COLO829 (cell line): ENCODE data around the gene ZNF618.

Experiments used
- DNase-seq: peaks from one replicate; pipeline ENCODE4 v3.0.0; 2012; ENCODE audit warnings: low spot score

The ZNF618 gene

GRCh38 chr9:114025196-114025753 lies 149.2 kb downstream of the ZNF618 start:
- no peak for DNase-seq

DNA sequence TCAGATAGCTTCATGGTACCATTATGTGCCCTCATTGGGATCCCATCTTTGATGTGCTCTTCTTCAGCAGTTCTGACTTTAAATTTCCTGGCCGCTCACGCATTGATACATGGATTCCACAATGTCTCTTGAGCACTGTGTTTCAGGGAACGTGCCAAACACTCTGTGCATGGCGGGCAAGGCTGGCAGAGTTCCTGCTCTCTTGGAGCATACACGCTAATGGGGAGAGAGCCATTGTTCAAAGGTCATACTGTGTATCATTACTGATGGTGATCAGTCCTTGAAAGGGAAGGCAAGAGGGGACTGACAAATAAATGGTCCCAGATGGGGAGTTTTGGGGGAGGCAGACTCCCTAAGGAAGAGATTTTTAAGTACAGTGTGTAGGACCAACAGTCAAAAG lies 149.7 kb downstream of the ZNF618 start:
- DNase-seq = no peak

DNA sequence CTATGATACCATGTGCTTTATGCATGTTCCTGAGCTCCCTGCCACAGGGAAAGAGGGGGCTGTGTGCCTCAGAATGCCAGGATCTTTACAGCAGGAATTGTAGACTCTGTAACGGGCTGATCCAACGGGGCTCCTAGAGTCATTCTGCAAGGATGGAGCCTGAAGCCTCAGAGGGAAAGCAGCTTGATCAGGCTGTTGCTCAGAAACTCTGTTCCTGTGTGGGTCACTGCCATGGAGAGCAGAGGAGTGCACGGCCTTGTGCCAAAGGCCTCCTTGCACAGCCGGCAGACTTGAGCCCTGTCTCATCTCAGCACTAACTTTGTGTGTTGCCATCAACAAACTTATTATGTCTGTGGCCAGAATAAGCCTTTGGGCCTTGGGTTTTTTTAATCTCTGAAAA lies 150.2 kb downstream of the ZNF618 start:
- no peak for DNase-seq

GRCh38 chr9:114027159-114027862 lies 151.2 kb downstream of the ZNF618 start:
- DNase-seq = no peak

GRCh38 chr9:114027863-114028465 lies 151.9 kb downstream of the ZNF618 start:
- no peak for DNase-seq

DNA sequence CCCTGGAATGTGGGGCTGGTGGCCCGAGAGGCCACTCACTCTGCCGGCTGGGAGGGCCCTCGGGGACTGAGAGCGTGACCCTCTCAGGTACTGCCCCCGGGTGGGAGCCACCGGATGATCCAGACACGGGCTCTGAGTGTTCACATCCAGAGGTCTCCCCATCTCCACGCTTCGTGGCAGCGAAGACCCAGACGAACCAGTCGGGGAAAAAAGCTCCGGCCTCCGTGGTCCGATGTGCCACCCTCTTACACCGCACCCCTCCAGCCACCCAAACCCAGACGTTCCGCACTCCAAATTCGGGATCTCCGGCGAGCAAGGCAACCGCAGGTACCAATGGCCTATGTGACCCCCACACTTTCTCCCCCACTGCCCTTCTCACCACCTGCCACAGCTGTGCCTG lies 152.5 kb downstream of the ZNF618 start:
- no peak for DNase-seq

GRCh38 chr9:114029311-114030170 lies 153.4 kb downstream of the ZNF618 start:
- DNase-seq = no peak

DNA sequence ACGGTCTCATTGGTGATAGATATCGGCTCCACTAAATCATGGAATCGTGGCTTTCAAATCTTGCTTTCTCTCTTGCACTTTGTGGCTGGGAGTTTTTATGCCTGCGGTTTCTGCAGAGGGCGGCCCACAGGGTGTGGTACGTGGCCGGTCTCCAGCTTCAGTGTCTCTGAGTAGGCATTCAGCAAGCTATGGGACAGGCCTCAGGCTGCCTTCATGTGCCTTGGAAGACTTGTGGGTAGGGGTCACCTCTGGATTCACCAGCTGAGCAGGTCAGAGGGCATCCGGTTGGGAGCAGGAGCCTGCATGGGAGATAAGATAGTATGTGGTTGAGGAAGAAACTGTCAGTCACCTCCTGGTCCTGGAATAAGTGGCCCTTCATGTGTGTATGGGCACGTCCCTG lies 154.3 kb downstream of the ZNF618 start:
- DNase-seq = no peak

- DNase-seq = no peak
Measured at GRCh38 chr9:114031037-114031630, 155.0 kb downstream of the ZNF618 start.

GRCh38 chr9:114031948-114032840 lies 156.1 kb downstream of the ZNF618 start:
- peak; percentile 27 for DNase-seq

GRCh38 chr9:114033397-114034103 lies 157.4 kb downstream of the ZNF618 start:
- DNase-seq = peak; percentile 32

DNA sequence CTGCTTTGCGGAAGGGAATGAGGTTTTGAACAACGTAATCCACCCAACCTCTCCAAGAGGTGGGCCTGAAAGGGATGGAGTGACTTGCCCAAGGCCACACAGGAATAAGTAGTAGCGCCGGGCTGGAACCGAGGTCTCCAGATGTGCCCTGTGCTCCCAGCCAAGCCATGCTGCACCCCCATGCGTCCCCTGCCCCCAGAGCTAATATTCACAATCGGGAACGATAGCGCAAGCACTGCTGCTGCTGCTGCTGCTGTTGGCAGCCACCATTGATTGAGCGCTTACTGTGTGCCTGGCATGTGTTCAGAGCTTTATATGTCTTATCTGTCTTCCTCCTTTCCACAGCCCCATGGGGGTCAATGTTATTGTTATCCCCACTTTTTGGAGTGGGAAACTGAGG lies 158.1 kb downstream of the ZNF618 start:
- no peak for DNase-seq

GRCh38 chr9:114034661-114035062 lies 158.6 kb downstream of the ZNF618 start:
- no peak for DNase-seq

GRCh38 chr9:114035221-114035844 lies 159.2 kb downstream of the ZNF618 start:
- no peak for DNase-seq

- DNase-seq = no peak
Measured at GRCh38 chr9:114035845-114036801, 160.0 kb downstream of the ZNF618 start.

GRCh38 chr9:114037249-114037648 lies 161.1 kb downstream of the ZNF618 start:
- no peak for DNase-seq

GRCh38 chr9:114037961-114038723 lies 162.0 kb downstream of the ZNF618 start:
- DNase-seq = no peak

DNA sequence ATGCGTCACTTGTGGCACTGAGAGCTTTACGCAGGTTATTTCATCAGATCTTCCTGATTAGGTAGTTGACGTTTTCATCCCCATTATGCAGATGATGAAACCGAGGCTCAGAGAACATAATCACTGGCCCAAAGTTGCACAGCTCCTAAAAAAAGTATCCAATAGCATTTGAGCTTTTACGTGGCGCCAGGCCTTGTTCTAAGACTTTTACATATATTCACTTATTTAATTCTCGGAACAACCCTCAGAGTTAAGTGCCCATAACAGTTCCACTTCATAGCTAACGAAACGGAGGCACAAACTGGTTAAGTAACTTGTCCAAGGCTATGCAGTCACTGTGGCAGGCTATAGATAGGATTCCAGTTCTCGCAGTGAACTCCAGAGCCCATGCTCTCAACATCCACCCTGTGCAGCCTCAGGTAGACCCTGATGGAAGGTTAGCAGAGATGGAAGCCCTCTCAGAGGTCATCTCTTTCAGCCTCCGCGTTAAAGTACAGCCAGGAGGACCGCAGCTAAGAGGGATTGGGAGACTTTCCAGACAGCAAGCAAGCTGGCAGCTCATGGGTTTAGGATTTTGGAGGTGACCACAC lies 162.7 kb downstream of the ZNF618 start:
- no peak for DNase-seq
